GM13976 (cell line): ENCODE results near the gene LSM5.
A peak's percentile ranks its signal among the peaks of the same experiment; 100 is the strongest.
"Not testable (repeated sequence)": the region's sequence is repeated elsewhere in the genome, so short reads cannot be mapped to it uniquely, and the experiment has no call there.

Experiments used
- DNase-seq: peaks from one replicate; pipeline ENCODE4 v3.0.0; 2012; ENCODE audit warnings: low spot score
- in situ Hi-C: fragments of 300-500 bp; cut with MboI; formaldehyde crosslinking; loops from one replicate; pipeline ENCODE4 v1.12.0; 2022; ENCODE audit warnings: low sequenced_read_pairs, mixed read lengths, inconsistent platforms; ENCODE audit not compliant: unreplicated experiment
- TF ChIP-seq, protein P1 (sequence below): IDR thresholded peaks from 2 replicates; pipeline ENCODE4 v1.5.1; 2012; ENCODE audit warnings: borderline replicate concordance, mild to moderate bottlenecking; ENCODE audit not compliant: insufficient read depth; ENCODE audit errors: extremely low read depth, missing control alignments, control extremely low read depth

LSM5 gene

DNA sequence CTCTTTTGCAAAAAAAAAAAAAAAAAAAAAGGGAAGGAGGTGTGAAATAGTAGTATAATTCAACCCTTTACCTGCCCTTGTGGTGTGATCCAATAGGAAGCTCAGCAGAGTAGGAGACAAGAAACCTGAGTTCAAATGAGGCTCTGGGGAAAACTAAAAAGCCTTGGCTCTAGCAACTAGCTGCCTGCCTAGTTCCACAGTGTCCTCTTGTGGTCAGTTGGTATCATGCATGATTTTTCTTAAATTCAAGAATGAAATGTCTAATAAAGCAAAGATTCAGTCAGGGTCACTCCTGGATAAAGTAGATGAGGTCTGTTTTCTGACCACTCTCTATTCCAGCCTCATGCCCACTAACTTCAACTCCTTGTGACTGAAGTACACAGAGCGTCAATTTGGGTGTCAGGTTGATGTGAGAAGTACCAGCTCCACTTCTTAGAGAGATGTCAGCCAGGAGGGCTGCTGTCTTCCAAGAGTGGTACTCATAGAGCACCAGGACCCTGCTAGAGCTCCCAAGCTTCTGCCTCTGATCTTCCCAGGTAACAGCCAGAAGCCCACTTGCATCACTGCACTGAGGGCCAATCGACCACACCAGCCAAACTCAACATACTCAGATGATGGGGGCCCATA, 10.5 kb downstream of the LSM5 start:
- DNase-seq = peak; percentile 52
- in situ Hi-C loops = loop anchor here (25.0 kb wide), 1 partner anchor 633 kb away; the partner anchor contains the start of gene RP9
- TF ChIP-seq, protein P1, sequence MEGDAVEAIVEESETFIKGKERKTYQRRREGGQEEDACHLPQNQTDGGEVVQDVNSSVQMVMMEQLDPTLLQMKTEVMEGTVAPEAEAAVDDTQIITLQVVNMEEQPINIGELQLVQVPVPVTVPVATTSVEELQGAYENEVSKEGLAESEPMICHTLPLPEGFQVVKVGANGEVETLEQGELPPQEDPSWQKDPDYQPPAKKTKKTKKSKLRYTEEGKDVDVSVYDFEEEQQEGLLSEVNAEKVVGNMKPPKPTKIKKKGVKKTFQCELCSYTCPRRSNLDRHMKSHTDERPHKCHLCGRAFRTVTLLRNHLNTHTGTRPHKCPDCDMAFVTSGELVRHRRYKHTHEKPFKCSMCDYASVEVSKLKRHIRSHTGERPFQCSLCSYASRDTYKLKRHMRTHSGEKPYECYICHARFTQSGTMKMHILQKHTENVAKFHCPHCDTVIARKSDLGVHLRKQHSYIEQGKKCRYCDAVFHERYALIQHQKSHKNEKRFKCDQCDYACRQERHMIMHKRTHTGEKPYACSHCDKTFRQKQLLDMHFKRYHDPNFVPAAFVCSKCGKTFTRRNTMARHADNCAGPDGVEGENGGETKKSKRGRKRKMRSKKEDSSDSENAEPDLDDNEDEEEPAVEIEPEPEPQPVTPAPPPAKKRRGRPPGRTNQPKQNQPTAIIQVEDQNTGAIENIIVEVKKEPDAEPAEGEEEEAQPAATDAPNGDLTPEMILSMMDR = peak; percentile 68

DNA sequence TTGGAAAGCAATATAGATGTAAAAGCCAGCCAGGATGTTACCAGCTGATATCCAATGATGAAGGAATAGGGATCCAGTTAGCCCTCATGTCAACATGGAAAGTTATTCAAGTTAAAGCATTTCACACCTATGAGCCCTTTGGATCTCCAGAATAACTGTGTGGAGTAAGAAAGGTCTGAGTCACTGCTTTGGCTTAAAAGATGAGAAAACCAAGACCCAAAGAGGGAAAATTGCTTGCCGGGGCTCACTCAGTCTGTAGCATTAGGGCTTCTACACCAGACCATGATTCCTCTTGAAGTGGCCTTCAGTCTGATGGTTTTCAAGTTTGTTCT, 12.6 kb downstream of the LSM5 start:
- no peak for DNase-seq
- in situ Hi-C loops = loop anchor here (25.0 kb wide), 1 partner anchor 635 kb away; the partner anchor contains the start of gene RP9
- TF ChIP-seq, protein P1 = no peak

DNA sequence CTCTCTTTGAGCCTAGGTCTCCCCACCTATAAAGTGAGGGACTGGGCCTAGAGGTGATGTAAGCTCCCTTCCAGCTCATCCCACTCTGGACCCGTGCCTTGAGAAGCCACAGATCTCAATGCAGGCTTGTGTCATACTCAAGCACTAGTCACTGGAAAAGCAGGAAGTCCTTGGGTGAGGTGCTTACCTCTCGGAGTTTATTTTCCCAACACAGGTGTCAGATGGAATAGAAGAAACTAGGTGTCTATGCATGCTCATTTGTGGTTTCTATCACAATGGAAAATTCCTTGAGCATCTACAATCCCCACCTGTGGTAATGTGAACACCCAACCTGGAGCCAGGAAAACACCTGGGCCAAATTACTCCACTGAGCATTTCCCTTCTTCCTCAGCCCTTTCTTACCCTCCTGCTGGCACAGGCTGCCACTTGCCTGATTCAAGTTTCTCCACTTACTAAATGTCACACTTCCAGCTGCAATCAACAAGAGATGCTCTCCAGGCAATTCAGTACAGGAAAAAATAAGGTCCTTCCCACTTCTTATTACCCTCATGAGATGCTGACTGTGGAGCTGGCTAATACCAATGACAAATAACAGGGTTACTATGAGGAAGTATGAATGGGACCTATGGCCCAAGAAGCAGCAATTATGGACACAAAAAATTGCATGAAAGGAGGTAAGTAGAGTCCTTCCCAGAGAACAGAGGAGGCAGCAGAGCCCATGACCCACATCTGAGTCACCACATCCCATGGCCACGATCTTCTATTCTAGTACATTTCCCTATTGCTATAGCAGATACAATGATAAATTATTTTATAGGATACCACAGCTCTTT, 13.1 kb downstream of the LSM5 start:
- in situ Hi-C loops = loop anchor here (25.0 kb wide), 1 partner anchor 635 kb away; the partner anchor contains the start of gene RP9
- TF ChIP-seq, protein P1 = no peak
- no peak for DNase-seq

DNA sequence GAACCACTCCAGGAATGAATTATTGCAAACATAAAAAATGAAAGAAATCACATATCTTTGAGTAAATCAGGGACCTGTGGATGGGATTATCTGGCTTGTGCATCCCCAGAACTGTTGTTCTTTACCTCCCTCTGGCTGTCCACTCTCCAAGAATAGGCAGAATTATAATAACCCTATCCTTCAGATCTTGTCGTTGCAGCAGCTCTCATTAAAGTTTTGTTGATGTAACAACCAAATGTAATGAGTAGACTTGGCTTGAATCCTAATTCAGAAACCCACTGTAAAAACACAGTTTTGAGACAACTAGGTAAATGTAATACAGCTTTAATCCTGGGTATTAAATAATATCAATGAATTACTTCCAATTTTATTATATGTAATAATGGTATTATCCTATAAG, 16.2 kb downstream of the LSM5 start:
- no peak for DNase-seq
- in situ Hi-C loops = no loop called here
- TF ChIP-seq, protein P1 = no peak

GRCh38 chr7:32472015-32472414, 18.2 kb downstream of the LSM5 start:
- TF ChIP-seq, protein P1 = no peak
- in situ Hi-C loops = no loop called here
- no peak for DNase-seq

GRCh38 chr7:32470871-32471270, 19.3 kb downstream of the LSM5 start:
- TF ChIP-seq, protein P1 = no peak
- no peak for DNase-seq
- in situ Hi-C loops = no loop called here

- DNase-seq, in situ Hi-C loops: not testable (repeated sequence)
Measured at GRCh38 chr7:32470004-32470403, 20.2 kb downstream of the LSM5 start.

- DNase-seq, in situ Hi-C loops: not testable (repeated sequence)
Measured at GRCh38 chr7:32464641-32465416, 25.4 kb downstream of the LSM5 start.
